Measurements from ENCODE around the gene MTHFD2.
A peak's percentile ranks its signal among the peaks of the same experiment; 100 is the strongest.

MTHFD2 gene

DNA sequence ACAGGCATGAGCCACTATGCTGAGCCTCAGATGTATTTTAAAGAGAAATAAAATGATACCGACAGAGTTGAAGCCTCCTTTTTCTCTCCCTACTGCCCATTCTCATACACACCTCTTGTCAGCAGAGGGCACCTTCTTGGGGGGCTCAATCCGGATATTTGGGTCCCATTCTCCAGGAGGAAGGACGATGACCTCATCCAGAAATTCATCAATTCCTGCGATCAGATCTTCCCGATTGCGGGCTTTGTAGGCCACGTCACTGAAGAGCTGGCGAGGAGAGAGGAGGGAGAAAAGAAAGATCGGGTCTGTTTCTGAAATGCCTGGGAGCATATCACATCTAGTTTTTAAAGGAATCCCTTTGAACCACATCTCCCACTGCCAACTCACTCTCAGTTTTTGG lies 54.4 kb downstream of the MTHFD2 start:
- no peak overlapping the region for H3K9ac ChIP-seq (ENCODE audit: low read length)
- no peaks in the 10 kb centered on the region for H3K36me3 ChIP-seq (ENCODE audit: control insufficient read depth, insufficient read depth, low read length, severe bottlenecking)
- no peaks in the 10 kb centered on the region for H3K9me3 ChIP-seq (ENCODE audit: control insufficient read depth, low read length)
- no peaks in the 10 kb centered on the region for H3K27me3 ChIP-seq (replicated peaks; ENCODE audit: control insufficient read depth, insufficient read depth, low read length)
- no peak for DNase-seq (ENCODE audit: low read depth)
- peaks cover 18% of the 10 kb centered on the region for H3K4me1 ChIP-seq (ENCODE audit: control insufficient read depth, insufficient read depth, low read length)
- no peak overlapping the region for H3K4me3 ChIP-seq (ENCODE audit: low read length)

DNA sequence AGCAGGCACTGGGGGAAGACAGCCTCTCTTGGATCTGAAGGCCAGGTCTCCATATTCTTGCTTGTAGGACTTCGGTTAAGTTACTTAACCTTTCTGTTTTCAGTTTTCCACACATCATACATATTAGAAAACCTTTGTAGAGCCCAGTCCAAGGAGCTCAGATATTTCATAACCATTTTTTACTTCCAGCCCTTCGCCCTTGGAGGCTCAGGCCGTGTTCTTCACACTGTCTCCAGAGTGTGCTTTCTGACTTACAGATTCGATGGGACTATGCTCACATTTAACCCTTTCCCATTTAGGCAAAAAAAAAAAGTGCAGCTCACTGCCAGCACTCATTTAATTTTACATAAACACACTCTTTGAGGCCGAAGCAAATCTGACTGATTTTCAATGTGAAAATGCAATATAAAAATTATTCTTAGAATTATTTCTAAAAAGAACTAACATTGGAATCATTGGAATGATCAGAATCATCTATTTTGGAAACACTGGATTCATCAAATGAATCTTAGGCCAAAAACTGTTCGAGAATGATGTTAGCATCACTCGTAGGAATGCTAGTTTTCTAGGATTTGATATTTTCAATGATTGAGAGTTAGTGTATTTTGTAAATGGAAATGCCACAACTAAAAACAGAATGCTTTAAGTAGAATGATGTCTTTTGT lies 55.0 kb downstream of the MTHFD2 start:
- Histone ChIP-seq H3K9ac (ENCODE audit: low read length) (no peak overlapping the region), H3K27me3 (replicated peaks; ENCODE audit: control insufficient read depth, insufficient read depth, low read length) (no peaks in the 10 kb centered on the region), H3K36me3 (ENCODE audit: control insufficient read depth, insufficient read depth, low read length, severe bottlenecking) (no peaks in the 10 kb centered on the region), H3K9me3 (ENCODE audit: control insufficient read depth, low read length) (no peaks in the 10 kb centered on the region), H3K4me3 (ENCODE audit: low read length) (no peak overlapping the region), H3K4me1 (ENCODE audit: control insufficient read depth, insufficient read depth, low read length) (peaks cover 18% of the 10 kb centered on the region)
- no peak for DNase-seq (ENCODE audit: low read depth)

DNA sequence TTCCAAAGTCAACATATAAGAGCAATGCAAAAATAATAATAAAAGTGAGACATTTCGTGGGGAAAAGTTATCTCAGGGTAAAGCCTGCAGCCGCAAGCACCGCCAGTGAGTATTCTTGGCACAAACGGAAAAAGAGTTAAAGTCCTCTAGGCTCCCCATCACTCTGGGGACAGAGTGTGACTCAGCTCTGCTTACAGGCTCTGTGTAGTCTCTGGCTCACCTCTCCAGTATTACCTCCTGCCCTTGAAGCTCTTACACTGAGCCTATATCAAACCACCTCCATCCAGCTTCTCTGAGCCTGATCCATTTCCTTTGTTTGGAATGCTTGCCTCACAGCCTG lies 55.5 kb downstream of the MTHFD2 start:
- DNase-seq (ENCODE audit: low read depth) = no peak
- Histone ChIP-seq H3K27me3 (replicated peaks; ENCODE audit: control insufficient read depth, insufficient read depth, low read length) (no peaks in the 10 kb centered on the region), H3K9me3 (ENCODE audit: control insufficient read depth, low read length) (no peaks in the 10 kb centered on the region), H3K36me3 (ENCODE audit: control insufficient read depth, insufficient read depth, low read length, severe bottlenecking) (no peaks in the 10 kb centered on the region), H3K4me1 (ENCODE audit: control insufficient read depth, insufficient read depth, low read length) (peaks cover 18% of the 10 kb centered on the region), H3K9ac (ENCODE audit: low read length) (no peak overlapping the region), H3K4me3 (ENCODE audit: low read length) (no peak overlapping the region)

DNA sequence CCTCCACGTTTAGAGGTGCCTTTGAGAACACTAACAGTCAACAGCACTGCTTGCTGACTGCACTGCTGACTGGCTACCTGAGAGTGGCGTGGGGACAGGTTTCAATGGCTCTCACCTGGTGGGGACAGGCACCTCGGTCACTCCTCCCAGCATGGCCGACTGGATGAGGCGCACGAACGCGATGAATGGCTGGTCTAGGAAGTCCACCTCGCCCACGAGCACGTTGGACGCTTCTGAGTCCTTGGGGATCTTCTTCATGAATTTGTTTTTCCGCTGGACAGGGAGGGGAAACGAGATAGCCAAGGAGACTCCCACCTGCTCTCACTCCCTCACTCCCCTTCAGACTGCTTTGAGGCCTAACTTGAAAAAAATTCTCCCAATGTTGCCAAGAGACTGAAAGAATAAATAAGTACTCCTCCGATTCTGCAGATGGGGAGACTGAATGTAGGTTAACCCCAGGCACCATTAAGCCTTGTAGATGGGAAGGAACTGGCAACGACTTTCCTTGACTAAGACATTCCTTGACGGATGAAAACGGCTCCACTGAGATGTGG lies 57.3 kb downstream of the MTHFD2 start:
- H3K27me3 ChIP-seq (replicated peaks; ENCODE audit: control insufficient read depth, insufficient read depth, low read length) = no peaks in the 10 kb centered on the region
- H3K4me1 ChIP-seq (ENCODE audit: control insufficient read depth, insufficient read depth, low read length) = peaks cover 18% of the 10 kb centered on the region
- no peak overlapping the region for H3K4me3 ChIP-seq (ENCODE audit: low read length)
- no peaks in the 10 kb centered on the region for H3K36me3 ChIP-seq (ENCODE audit: control insufficient read depth, insufficient read depth, low read length, severe bottlenecking)
- H3K9me3 ChIP-seq (ENCODE audit: control insufficient read depth, low read length) = no peaks in the 10 kb centered on the region
- no peak for DNase-seq (ENCODE audit: low read depth)
- H3K9ac ChIP-seq (ENCODE audit: low read length) = no peak overlapping the region

DNA sequence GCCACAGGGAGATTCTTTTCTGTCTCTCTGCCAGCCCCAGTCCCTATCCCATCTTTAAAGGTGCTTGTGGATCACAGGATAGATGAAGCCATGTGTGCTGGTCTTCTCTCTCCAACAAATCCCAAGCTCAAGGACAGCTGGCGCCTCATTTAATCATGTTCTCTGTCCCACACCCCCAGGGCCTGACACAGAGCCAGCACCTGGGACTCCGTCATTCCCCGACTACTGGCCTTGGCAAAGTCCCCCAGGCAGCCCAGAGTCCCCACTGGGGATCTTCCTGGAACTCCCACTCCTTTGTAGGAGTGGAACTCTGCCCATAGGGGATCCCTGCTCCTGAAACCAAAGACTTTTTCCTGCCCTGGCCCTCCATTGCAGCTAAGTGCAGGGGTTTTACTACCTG lies 60.8 kb downstream of the MTHFD2 start:
- H3K9ac ChIP-seq (ENCODE audit: low read length) = no peak overlapping the region
- no peak overlapping the region for H3K4me3 ChIP-seq (ENCODE audit: low read length)
- no peaks in the 10 kb centered on the region for H3K27me3 ChIP-seq (replicated peaks; ENCODE audit: control insufficient read depth, insufficient read depth, low read length)
- no peak for DNase-seq (ENCODE audit: low read depth)
- peaks cover 5% of the 10 kb centered on the region for H3K4me1 ChIP-seq (ENCODE audit: control insufficient read depth, insufficient read depth, low read length)
- no peaks in the 10 kb centered on the region for H3K9me3 ChIP-seq (ENCODE audit: control insufficient read depth, low read length)
- no peaks in the 10 kb centered on the region for H3K36me3 ChIP-seq (ENCODE audit: control insufficient read depth, insufficient read depth, low read length, severe bottlenecking)

DNA sequence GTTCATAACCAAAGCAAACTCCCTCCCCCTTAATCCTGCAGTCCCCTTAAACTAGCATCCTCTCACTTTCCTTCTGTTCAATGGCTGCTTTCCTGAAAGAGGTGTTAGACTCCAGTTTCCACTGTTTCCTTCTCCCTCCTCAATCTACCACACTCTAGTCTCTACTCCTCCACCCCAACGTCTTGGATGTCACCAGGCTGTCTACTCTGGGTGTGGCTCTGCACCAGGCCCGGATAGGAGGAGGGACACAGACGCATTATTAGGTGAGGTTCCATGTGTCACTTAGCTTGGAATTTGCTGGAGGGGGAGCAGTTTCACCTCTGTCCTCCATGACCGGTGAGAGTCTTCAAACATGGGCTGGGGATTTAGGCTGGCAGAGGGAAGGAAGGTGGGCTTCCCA lies 61.3 kb downstream of the MTHFD2 start:
- Histone ChIP-seq H3K4me1 (ENCODE audit: control insufficient read depth, insufficient read depth, low read length) (no peaks in the 10 kb centered on the region), H3K9me3 (ENCODE audit: control insufficient read depth, low read length) (no peaks in the 10 kb centered on the region), H3K4me3 (ENCODE audit: low read length) (no peak overlapping the region), H3K9ac (ENCODE audit: low read length) (no peak overlapping the region), H3K36me3 (ENCODE audit: control insufficient read depth, insufficient read depth, low read length, severe bottlenecking) (no peaks in the 10 kb centered on the region), H3K27me3 (replicated peaks; ENCODE audit: control insufficient read depth, insufficient read depth, low read length) (no peaks in the 10 kb centered on the region)
- DNase-seq (ENCODE audit: low read depth) = no peak

DNA sequence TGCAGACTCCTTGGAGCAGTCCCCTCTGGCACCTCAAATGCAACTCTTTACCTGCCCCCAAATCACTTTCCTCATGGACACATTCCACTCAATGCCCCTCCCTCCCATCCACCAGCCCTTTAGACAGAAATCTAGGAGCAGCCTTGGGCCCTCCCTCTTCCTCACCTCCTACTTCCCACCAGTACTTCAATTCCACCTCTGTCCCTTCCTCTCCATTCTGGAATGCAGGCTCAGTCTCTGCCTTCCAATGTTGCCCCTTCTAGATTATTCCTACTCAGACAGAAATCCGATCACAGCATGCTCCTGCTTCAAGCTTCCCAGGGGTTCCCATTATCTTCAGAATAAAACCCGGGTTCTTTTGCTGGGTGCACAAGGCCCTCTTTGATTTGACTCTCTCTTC lies 62.1 kb downstream of the MTHFD2 start:
- no peaks in the 10 kb centered on the region for H3K4me1 ChIP-seq (ENCODE audit: control insufficient read depth, insufficient read depth, low read length)
- no peaks in the 10 kb centered on the region for H3K27me3 ChIP-seq (replicated peaks; ENCODE audit: control insufficient read depth, insufficient read depth, low read length)
- no peak for DNase-seq (ENCODE audit: low read depth)
- no peak overlapping the region for H3K9ac ChIP-seq (ENCODE audit: low read length)
- no peaks in the 10 kb centered on the region for H3K9me3 ChIP-seq (ENCODE audit: control insufficient read depth, low read length)
- no peak overlapping the region for H3K4me3 ChIP-seq (ENCODE audit: low read length)
- no peaks in the 10 kb centered on the region for H3K36me3 ChIP-seq (ENCODE audit: control insufficient read depth, insufficient read depth, low read length, severe bottlenecking)

DNA sequence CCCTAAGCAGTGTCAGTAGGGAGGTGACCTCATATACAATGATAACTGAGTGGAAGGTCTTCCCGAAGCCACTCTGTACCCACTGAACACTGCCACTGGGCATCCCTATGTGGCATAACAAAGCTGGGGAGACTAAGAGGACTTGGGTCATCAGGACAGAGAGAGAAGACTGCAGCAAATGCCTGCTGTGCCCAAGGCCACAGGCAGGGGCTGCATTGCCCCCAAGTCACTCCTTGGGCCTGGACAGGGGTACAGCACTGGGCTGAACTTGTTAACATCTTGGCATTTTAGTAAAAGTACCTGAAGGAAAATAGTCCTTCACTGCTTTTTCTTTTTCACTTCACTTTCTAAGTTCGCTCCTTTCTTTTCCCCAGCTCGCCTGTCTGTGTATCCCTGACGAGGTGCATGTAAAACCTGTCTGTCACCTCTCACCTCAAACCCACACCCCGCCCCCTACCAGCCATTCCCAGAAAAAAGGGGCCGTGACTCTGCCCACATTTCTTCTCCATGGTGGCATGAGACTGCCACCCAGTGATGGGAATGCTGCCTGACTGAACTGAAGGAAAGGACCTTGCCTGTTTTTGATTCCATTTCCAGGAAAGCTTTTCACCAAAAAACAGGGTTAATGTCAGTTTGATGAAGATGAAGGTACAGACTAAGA lies 62.9 kb downstream of the MTHFD2 start:
- Histone ChIP-seq H3K9ac (ENCODE audit: low read length) (no peak overlapping the region), H3K27me3 (replicated peaks; ENCODE audit: control insufficient read depth, insufficient read depth, low read length) (no peaks in the 10 kb centered on the region), H3K4me1 (ENCODE audit: control insufficient read depth, insufficient read depth, low read length) (no peaks in the 10 kb centered on the region), H3K4me3 (ENCODE audit: low read length) (no peak overlapping the region), H3K36me3 (ENCODE audit: control insufficient read depth, insufficient read depth, low read length, severe bottlenecking) (no peaks in the 10 kb centered on the region), H3K9me3 (ENCODE audit: control insufficient read depth, low read length) (no peaks in the 10 kb centered on the region)
- peak; percentile 72 for DNase-seq (ENCODE audit: low read depth)

DNA sequence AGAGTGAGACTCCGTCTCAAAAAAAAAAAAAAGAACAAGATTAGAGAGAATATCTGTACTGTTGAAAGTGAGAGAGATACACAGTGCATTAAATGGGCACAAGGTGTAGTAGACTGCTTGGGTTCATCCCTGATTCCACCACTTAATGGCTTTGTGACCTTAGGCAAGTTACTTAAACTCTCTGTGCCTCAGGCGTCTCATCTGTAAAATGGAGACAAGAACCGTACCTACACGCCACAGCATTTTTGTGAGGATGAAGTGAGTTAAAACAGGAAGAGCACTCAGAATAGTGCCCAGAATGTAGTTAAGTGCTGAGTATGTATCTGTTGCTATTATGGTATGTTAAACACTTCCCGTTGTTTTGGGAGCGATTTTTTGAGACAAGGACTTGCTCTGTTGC lies 64.3 kb downstream of the MTHFD2 start:
- H3K4me1 ChIP-seq (ENCODE audit: control insufficient read depth, insufficient read depth, low read length) = no peaks in the 10 kb centered on the region
- no peaks in the 10 kb centered on the region for H3K36me3 ChIP-seq (ENCODE audit: control insufficient read depth, insufficient read depth, low read length, severe bottlenecking)
- H3K4me3 ChIP-seq (ENCODE audit: low read length) = no peak overlapping the region
- H3K9me3 ChIP-seq (ENCODE audit: control insufficient read depth, low read length) = no peaks in the 10 kb centered on the region
- DNase-seq (ENCODE audit: low read depth) = no peak
- no peak overlapping the region for H3K9ac ChIP-seq (ENCODE audit: low read length)
- no peaks in the 10 kb centered on the region for H3K27me3 ChIP-seq (replicated peaks; ENCODE audit: control insufficient read depth, insufficient read depth, low read length)

DNA sequence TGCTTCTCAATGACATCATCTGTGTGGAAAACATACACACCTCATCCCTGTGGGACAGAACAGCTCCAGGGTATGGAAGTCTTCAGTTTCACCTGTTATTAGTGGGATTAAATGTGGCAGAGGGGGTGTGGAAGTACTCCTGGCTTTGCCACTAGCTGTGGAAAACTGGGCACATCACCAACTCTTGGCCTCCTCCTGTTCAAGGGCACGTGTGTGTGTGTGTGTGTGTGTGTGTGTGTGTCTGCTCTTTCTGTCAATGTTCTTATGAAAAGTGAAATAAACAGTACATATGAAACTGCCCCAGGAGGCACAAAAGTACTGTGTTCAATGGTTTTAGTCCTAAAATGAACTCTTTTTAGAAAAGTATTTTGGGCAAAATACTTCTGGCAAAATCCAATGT lies 65.9 kb downstream of the MTHFD2 start:
- no peaks in the 10 kb centered on the region for H3K9me3 ChIP-seq (ENCODE audit: control insufficient read depth, low read length)
- DNase-seq (ENCODE audit: low read depth) = no peak
- H3K36me3 ChIP-seq (ENCODE audit: control insufficient read depth, insufficient read depth, low read length, severe bottlenecking) = no peaks in the 10 kb centered on the region
- H3K4me3 ChIP-seq (ENCODE audit: low read length) = no peak overlapping the region
- no peaks in the 10 kb centered on the region for H3K27me3 ChIP-seq (replicated peaks; ENCODE audit: control insufficient read depth, insufficient read depth, low read length)
- H3K9ac ChIP-seq (ENCODE audit: low read length) = no peak overlapping the region
- H3K4me1 ChIP-seq (ENCODE audit: control insufficient read depth, insufficient read depth, low read length) = no peaks in the 10 kb centered on the region

DNA sequence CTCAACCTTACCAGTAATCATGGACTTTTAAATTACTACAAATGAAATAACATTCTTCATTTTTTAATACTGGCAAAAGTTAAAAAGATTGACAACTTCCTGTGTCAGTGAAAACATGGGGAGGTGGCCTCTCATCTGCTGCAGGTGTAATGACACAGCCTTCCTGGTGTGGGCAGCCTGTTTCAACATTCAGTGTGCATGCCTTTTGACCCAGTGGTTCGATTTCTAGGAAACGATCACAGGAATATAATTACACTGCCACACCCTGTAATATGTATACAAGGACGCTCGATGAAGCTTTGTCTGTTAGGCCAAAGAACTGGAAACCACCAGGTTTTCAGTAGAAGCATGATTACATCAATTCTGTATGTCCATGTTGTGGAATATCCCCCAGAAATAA lies 68.7 kb downstream of the MTHFD2 start:
- no peak for DNase-seq (ENCODE audit: low read depth)
- no peaks in the 10 kb centered on the region for H3K27me3 ChIP-seq (replicated peaks; ENCODE audit: control insufficient read depth, insufficient read depth, low read length)
- H3K4me3 ChIP-seq (ENCODE audit: low read length) = no peak overlapping the region
- H3K9ac ChIP-seq (ENCODE audit: low read length) = no peak overlapping the region
- no peaks in the 10 kb centered on the region for H3K4me1 ChIP-seq (ENCODE audit: control insufficient read depth, insufficient read depth, low read length)
- H3K9me3 ChIP-seq (ENCODE audit: control insufficient read depth, low read length) = no peaks in the 10 kb centered on the region
- no peaks in the 10 kb centered on the region for H3K36me3 ChIP-seq (ENCODE audit: control insufficient read depth, insufficient read depth, low read length, severe bottlenecking)

All from adipocyte (in vitro differentiated cells).